GM19351 (cell line): Measurements from ENCODE around the gene B3GLCT.
"Not testable (repeated sequence)": the region's sequence is repeated elsewhere in the genome, so short reads cannot be mapped to it uniquely, and the experiment has no call there.

ENCODE experiments used
- ATAC-seq: cut with Tn5 transposase; IDR thresholded peaks from one replicate; pipeline ENCODE4 v1.9.1; 2021; ENCODE audit warnings: mild to moderate bottlenecking, moderate library complexity; ENCODE audit not compliant: unreplicated experiment

The B3GLCT gene

GRCh38 chr13:31182987-31183386 lies 16.8 kb upstream of the B3GLCT start:
- ATAC-seq, result no peak

DNA sequence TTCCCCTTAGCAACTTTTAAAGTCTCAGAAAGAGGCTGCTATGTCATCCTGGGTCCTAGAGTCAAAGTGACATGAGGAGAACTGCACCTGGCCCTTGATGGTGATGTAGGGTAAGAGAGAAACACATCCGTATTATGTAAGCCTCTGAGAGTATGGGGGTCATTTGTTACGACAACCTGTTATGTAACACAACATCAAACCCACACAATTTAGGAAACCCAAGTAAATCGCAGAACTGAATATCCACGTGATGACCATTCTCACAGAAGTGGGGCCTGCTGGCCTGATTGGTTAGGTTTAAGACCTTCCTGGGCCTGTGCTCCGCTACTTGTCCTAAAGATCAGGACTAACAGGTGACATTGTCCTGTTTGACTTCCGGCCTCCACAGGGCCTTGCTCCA lies 15.3 kb upstream of the B3GLCT start:
- ATAC-seq, result no peak

- no peak for ATAC-seq
Measured at GRCh38 chr13:31184981-31185645, 14.7 kb upstream of the B3GLCT start.

DNA sequence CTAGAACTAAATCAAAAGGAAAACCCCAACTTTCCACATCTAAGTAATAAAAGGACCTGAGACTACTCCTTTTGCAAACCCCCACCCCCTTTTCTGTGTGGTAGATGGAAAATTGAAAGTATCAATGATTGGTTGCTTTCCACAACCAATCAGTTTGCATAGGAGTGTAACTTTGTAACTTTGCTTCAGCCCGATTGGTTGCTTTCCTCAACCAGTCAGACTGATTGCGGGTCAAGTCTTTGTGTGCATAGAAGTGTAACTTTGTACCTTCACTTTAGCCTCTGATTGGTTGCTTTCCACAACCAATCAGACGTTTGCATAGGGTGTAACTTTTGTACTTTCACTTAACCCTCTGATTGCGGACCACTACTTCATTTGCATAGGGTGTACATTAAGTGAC lies 8.0 kb upstream of the B3GLCT start:
- no peak for ATAC-seq

DNA sequence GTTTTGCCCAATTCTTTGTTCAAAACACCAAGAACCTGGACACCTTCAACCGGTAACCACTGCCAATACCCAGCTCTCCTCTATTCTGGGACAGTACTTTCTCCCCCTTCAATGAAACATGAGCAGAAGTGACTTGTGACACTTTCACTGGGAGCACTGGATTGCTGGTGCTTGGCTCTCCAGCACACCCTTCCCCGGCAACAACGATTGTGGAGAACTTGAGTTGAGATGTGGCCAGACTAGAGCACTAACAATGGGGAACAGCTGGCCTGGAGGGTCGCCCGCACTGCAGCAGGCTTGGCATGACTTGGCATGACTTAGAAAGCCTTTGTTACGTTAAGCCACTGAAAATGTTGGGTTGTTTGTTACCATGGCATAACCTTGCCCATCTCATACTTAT lies 7.5 kb upstream of the B3GLCT start:
- no peak for ATAC-seq

GRCh38 chr13:31195616-31196015 lies 4.2 kb upstream of the B3GLCT start:
- ATAC-seq, result no peak

GRCh38 chr13:31196992-31197391 lies 2.8 kb upstream of the B3GLCT start:
- ATAC-seq, result no peak

DNA sequence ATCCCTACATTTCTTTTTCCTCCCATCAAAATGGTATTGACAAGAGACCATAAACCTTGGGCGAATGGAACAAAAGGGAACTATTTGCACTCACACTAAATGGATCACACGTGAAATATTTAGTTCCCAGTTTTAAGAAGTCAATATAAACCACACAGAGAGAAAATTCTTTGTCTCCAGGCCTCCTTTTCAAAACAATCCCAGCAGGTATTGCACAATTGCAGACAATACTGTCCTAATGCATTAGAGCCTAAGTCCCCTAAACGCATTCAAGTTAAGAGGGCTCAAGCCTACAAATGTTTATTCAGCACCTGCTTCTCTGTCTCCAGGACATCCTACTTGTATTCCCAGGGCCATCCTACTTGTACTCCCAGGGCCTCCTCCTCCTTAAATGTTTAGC lies 1.3 kb upstream of the B3GLCT start:
- no peak for ATAC-seq

DNA sequence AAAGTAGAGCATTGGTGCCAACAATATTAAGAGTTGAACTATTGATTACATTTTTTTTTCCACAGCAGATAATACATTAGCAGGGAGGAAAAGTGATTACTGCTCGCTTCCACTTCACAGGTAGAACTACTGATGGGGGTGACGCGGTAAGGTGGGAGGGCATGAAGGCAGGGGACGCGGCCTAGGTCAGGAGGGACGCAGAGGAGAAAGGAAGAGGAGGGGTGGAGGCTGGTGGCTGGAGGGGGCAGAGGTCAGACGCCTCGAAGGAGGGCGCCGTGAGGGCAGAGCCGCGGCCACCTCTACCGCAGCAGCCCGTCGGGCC lies 287 bp upstream of the B3GLCT start:
- ATAC-seq, result no peak

DNA sequence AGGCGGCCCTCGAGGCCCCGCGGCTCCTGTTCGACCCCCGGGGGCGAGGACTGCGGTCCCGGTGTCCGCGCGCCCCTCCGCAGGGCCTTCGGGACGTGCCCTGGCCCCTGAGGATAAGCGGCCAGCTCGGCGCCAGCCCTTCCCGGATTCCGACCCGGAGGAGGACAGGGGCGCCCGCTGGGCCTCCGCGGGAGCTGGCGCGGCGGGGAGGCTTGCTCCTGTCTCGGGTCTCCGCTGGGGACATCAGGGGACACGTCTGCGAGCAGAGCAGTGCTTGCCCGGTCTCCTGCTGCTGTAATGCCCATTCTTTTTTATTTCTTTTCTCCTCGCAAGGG lies 829 bp downstream of the B3GLCT start:
- peak; percentile 23 for ATAC-seq

GRCh38 chr13:31201341-31202031 lies 1.7 kb downstream of the B3GLCT start:
- ATAC-seq, result no peak

GRCh38 chr13:31204592-31204991 lies 4.8 kb downstream of the B3GLCT start:
- no peak for ATAC-seq

DNA sequence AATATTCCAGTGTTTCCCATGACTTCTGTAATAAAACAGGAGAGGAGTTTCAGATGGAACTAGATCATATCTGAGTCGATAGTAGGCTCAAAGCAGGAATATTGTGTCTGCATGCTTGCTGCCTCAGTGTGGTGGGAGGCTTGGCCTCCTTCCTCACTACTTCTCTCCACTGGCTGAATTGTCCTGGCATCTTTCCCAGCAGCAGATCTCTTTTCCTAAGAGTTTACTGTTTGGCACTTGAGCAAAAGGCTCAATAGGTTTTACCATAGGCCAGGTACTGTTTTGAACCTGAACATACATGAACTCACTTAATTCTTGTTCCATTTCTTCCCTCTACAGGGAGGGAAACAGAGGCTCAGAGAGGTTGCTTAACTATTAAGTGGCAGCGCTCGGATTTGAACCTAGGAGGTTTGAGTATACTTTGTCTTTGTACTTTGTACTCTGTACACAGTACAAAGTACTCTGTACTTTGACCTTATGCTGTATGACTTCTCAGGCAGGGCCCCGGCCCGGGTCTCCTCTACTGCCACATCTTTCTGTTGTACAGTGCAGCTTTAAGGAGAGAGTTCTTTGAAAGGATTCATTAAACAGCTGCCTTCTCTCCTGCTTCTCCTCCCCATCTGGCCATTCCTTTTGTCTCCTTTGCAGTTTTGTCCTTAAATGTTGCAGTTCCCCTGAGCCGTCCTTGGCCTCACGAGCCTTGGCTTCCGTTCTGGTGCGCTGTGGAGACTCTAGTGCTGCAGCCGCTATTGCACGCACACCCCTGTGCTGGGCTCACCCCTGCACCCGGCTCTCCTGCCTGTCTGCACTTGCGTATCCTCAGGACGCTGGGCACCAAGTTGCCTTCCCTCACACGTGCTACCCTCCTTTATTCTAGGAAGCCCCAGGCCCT lies 8.1 kb downstream of the B3GLCT start:
- ATAC-seq, result no peak

- no peak for ATAC-seq
Measured at GRCh38 chr13:31208559-31209122, 8.9 kb downstream of the B3GLCT start.

DNA sequence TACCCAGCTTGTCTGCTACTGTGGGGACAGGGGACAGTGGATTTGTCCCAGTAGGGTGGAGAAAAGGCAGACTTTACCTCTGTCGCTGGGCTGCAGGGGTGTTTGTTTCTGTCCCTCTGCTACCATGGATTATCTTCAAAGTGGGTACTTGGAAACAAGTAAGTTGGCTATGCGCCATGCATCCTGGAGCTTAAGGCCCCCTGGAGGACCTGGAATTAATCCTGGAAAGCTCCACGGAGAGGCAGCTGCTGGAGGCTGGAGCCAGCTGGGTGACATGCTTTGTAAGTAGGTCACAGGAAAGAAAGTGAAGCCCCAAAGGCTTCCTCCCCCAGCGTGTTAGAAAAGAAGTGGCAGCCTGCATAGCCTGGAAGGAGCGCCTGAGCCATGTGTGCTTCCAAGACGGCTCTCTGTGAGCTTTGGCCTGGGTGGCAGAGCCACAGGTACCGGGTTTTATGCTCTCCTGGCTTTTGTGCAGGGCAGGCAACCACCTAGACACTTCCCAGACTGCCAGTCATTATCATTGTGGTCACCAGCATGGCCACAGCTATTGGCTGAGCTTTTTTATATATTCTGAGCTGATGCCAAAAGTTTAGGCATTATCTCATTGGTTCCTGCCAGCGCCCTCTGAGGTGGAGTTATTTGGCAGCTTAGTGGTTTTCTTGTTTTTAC lies 9.5 kb downstream of the B3GLCT start:
- ATAC-seq, result no peak

- no peak for ATAC-seq
Measured at GRCh38 chr13:31209841-31210210, 10.1 kb downstream of the B3GLCT start.

GRCh38 chr13:31213651-31214289 lies 14.0 kb downstream of the B3GLCT start:
- no peak for ATAC-seq

DNA sequence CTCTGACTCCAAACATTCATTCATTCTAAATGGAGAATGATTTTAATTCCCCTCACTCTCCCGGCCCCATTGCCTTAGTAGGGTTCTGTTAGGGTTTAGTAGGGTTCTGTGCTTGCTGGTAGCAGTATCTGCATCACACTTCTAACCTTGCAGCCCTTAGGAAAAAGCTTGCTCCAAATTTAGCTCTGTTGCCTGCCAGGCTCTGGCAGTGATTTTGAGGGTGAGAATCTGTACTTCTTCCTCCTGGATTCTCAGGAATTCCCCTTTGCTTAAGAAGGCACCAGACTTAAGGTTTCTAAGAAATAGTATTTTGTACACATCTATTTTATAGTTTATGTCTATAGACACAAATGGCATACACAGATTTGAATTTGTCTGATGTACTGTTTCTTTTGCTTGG lies 14.7 kb downstream of the B3GLCT start:
- no peak for ATAC-seq

- not testable (repeated sequence) for ATAC-seq
Measured at GRCh38 chr13:31216916-31217315, 17.1 kb downstream of the B3GLCT start.

GRCh38 chr13:31219909-31220598 lies 20.3 kb downstream of the B3GLCT start:
- no peak for ATAC-seq
